Panc1 (cell line): ENCODE measurements around the gene SPECC1L. TPM values are rescaled to one million over a fixed set of nuclear protein-coding genes. Genes with fewer than 3 reads are reported as not detected.

Source experiments
- ATAC-seq: fragments of 200-7000 bp; cut with Tn5 transposase; 2 replicates; pipeline ENCODE4 v1.9.1; 2020; ENCODE audit warnings: mild to moderate bottlenecking, moderate library complexity
- BruUV-seq: library from RNA; stranded (reverse); fragments of 400-500 nt; replicated peaks from 2 replicates; lab custom pipeline; 2021; lab: Mats Ljungman, UMichigan
- CTCF ChIA-PET: fragments of 300-600 bp; sonication (Branson Sonifier 250); formaldehyde crosslinking; loops from one replicate; lab custom pipeline; 2022; ENCODE audit warnings: antibody characterized with exemption; lab: Charles Lee
- POLR2A ChIA-PET: fragments of 300-600 bp; sonication (Branson Sonifier 250); formaldehyde crosslinking; loops from one replicate; lab custom pipeline; 2022; ENCODE audit warnings: antibody characterized with exemption; lab: Charles Lee
- DNase-seq: peaks from one replicate; pipeline ENCODE4 v3.0.0-alpha.2; 2010; ENCODE audit warnings: low read depth, low spot score
- H3K27ac ChIP-seq: 2 replicates; pipeline ENCODE4 v1.5.1; 2011; ENCODE audit warnings: mild to moderate bottlenecking, low read length, inconsistent platforms
- H3K27me3 ChIP-seq: fragments of 200-500 bp; sonication (Bioruptor generic); 2 replicates; pipeline ENCODE4 v1.6.0; 2014; ENCODE audit warnings: low read length, inconsistent platforms; ENCODE audit not compliant: control insufficient read depth, insufficient read depth
- H3K36me3 ChIP-seq: fragments of 200-500 bp; sonication (Bioruptor generic); 2 replicates; pipeline ENCODE4 v1.5.1; 2014; ENCODE audit warnings: inconsistent platforms, mild to moderate bottlenecking, low read length, moderate library complexity; ENCODE audit not compliant: control insufficient read depth, insufficient read depth
- H3K4me1 ChIP-seq: 2 replicates; pipeline ENCODE4 v1.5.1; 2011; ENCODE audit warnings: inconsistent platforms, mild to moderate bottlenecking, low read length, moderate library complexity; ENCODE audit not compliant: control insufficient read depth, insufficient read depth
- H3K4me3 ChIP-seq, 2 experiments: 2 replicates each; pipeline ENCODE4 v1.5.1; 2011 to 2012; ENCODE audit warnings: low read depth in 2 of 2, low read length in 2 of 2, mild to moderate bottlenecking in 2 of 2, inconsistent platforms in 1 of 2, moderate library complexity in 1 of 2
- H3K9me3 ChIP-seq: fragments of 200-500 bp; sonication (Bioruptor generic); 2 replicates; pipeline ENCODE4 v1.5.1; 2014; ENCODE audit warnings: low read depth, mild to moderate bottlenecking, inconsistent platforms, low read length, moderate library complexity; ENCODE audit not compliant: control insufficient read depth, insufficient read depth
- CTCF ChIP-seq: fragments of 450-650 bp; IDR thresholded peaks from 2 replicates; pipeline ENCODE4 v1.5.1; 2017; ENCODE audit warnings: mild to moderate bottlenecking
- POLR2AphosphoS5 ChIP-seq: IDR thresholded peaks from 2 replicates; pipeline ENCODE4 v1.6.1; 2012; ENCODE audit warnings: mild to moderate bottlenecking, low read depth, low read length, moderate library complexity
- SIN3A ChIP-seq: IDR thresholded peaks from 2 replicates; pipeline ENCODE4 v1.6.1; 2012; ENCODE audit warnings: low read depth, mild to moderate bottlenecking, low read length, moderate library complexity, borderline replicate concordance; ENCODE audit not compliant: insufficient read depth
- TCF7L2 ChIP-seq: IDR thresholded peaks from 2 replicates; pipeline ENCODE4 v1.6.1; 2011; ENCODE audit warnings: mild to moderate bottlenecking, low read depth, low read length, inconsistent platforms
- in situ Hi-C: cut with HindIII; loops from 2 replicates; pipeline ENCODE4 v1.10.0; 2016; ENCODE audit warnings: low sequenced_read_pairs, low pct_unique_long_range_greater_than_20kb
- intact Hi-C: fragments of 100-400 bp; cut with micrococcal nuclease; formaldehyde crosslinking; loops from one replicate; pipeline ENCODE4 v1.10.0; 2022; ENCODE audit not compliant: unreplicated experiment
- total RNA-seq: library from RNA; stranded (reverse); gene quantifications from one replicate; pipeline ENCODE4 v1.2.1, GENCODE V29; 2021; ENCODE audit not compliant: unreplicated experiment
- TF ChIP-seq, protein P1 (sequence below), 2 experiments: IDR thresholded peaks; 2 replicates each; pipeline ENCODE4 v1.6.1; 2011 to 2012; ENCODE audit warnings: low read depth in 2 of 2, control low read depth in 1 of 2, low read length in 1 of 2, mild to moderate bottlenecking in 1 of 2, moderate library complexity in 1 of 2; ENCODE audit not compliant: insufficient read depth in 1 of 2

Gene SPECC1L
- total RNA-seq, 1 experiment from 2014 or later, result 43.3 TPM

- intact Hi-C loops (no loop called here), in situ Hi-C loops (no loop called here)
- H3K27ac ChIP-seq, result no peak overlapping the region
- no peaks in the 10 kb centered on the region; the same call in 1 of the 2 replicates for H3K4me1 ChIP-seq
- no peaks in the 10 kb centered on the region for H3K9me3 ChIP-seq
- H3K36me3 ChIP-seq, result no peaks in the 10 kb centered on the region
- H3K4me3 ChIP-seq, result no peak overlapping the region
- no TSS peak for BruUV-seq
- ATAC-seq, result no peak
- ChIA-PET POLR2A (no interaction called here), CTCF (interaction anchor here (0.6 kb wide), 1 partner anchor 86 kb away, joined by 7 read pairs; no protein-coding TSS in a partner anchor)
- no peak for TF ChIP-seq CTCF
- no peak for TF ChIP-seq POLR2AphosphoS5
- TF ChIP-seq, protein P1, sequence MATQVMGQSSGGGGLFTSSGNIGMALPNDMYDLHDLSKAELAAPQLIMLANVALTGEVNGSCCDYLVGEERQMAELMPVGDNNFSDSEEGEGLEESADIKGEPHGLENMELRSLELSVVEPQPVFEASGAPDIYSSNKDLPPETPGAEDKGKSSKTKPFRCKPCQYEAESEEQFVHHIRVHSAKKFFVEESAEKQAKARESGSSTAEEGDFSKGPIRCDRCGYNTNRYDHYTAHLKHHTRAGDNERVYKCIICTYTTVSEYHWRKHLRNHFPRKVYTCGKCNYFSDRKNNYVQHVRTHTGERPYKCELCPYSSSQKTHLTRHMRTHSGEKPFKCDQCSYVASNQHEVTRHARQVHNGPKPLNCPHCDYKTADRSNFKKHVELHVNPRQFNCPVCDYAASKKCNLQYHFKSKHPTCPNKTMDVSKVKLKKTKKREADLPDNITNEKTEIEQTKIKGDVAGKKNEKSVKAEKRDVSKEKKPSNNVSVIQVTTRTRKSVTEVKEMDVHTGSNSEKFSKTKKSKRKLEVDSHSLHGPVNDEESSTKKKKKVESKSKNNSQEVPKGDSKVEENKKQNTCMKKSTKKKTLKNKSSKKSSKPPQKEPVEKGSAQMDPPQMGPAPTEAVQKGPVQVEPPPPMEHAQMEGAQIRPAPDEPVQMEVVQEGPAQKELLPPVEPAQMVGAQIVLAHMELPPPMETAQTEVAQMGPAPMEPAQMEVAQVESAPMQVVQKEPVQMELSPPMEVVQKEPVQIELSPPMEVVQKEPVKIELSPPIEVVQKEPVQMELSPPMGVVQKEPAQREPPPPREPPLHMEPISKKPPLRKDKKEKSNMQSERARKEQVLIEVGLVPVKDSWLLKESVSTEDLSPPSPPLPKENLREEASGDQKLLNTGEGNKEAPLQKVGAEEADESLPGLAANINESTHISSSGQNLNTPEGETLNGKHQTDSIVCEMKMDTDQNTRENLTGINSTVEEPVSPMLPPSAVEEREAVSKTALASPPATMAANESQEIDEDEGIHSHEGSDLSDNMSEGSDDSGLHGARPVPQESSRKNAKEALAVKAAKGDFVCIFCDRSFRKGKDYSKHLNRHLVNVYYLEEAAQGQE (IDR thresholded peaks at IDR 0.05; ENCODE audit: insufficient read depth in 1 of 2, low read depth in 2 of 2, low read length in 1 of 2), result no peak
- no peak for TF ChIP-seq TCF7L2
- no peak for TF ChIP-seq SIN3A
- no peak for DNase-seq
- no peaks in the 10 kb centered on the region for H3K27me3 ChIP-seq
These were observed 184.4 kb downstream of the SPECC1L start for GRCh38 chr22:24455039-24455438.

DNA sequence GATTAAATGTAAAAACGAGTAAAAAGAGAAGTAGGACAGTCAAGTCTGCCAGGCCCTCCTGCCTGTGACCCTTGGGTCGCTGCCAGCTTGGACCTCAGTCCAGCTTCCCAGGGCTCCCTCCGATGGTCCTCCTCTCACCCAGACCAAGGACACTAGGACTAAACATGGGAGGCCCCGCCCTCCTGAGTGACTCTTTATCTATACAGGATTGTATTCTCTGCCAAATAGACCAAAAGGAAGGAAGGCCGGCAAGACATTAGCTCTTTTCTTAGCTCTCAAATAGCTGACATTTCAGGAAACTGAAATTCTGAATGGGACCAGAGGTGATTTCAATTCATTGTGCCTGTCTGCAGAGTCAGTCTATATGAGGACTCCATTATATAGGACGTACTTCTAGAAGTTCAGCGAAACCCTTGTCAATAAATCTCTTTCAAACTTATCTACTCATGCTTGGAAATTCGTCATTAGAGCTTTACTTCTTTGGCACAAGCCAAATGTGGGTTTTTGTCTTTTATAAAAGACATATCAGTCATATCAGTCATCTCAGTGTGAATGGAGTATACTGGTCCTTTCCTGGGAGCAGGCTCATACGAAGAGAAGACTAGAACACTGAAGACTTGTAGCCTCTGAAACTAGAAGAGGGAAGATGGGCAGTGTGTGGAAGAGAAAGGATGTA lies 185.3 kb downstream of the SPECC1L start:
- Histone ChIP-seq H3K27ac (no peak overlapping the region), H3K4me3 (no peak overlapping the region), H3K9me3 (no peaks in the 10 kb centered on the region), H3K36me3 (no peaks in the 10 kb centered on the region), H3K4me1 (no peaks in the 10 kb centered on the region; the same call in 1 of the 2 replicates), H3K27me3 (no peaks in the 10 kb centered on the region)
- intact Hi-C loops (no loop called here), in situ Hi-C loops (no loop called here)
- CTCF ChIA-PET, result no interaction called here
- no TSS peak for BruUV-seq
- POLR2A ChIA-PET, result no interaction called here
- DNase-seq, result no peak
- TF ChIP-seq POLR2AphosphoS5, result no peak
- no peak for ATAC-seq

GRCh38 chr22:24457894-24458420 lies 187.3 kb downstream of the SPECC1L start:
- H3K36me3 ChIP-seq, result no peaks in the 10 kb centered on the region
- CTCF ChIA-PET, result no interaction called here
- TF ChIP-seq SIN3A, result no peak
- no peak for TF ChIP-seq TCF7L2
- no peak for TF ChIP-seq CTCF
- TF ChIP-seq, protein P1 (IDR thresholded peaks at IDR 0.05; ENCODE audit: insufficient read depth in 1 of 2, low read depth in 2 of 2, low read length in 1 of 2), result no peak
- no peak for TF ChIP-seq POLR2AphosphoS5
- ATAC-seq, result no peak
- POLR2A ChIA-PET, result no interaction called here
- no peak overlapping the region for H3K4me3 ChIP-seq
- no peaks in the 10 kb centered on the region for H3K27me3 ChIP-seq
- no peak overlapping the region for H3K27ac ChIP-seq
- H3K9me3 ChIP-seq, result no peaks in the 10 kb centered on the region
- in situ Hi-C loops, result no loop called here
- intact Hi-C loops, result no loop called here
- DNase-seq, result no peak
- BruUV-seq, result no TSS peak
- no peaks in the 10 kb centered on the region; the same call in 1 of the 2 replicates for H3K4me1 ChIP-seq
